Activated T-cell treated with anti-CD3 and anti-CD28 coated beads, Interleukin-2, amount 50 U/mL, for 4 hours (primary cell): ENCODE data around the gene KCNMB1. TPM values are rescaled to one million over a fixed set of nuclear protein-coding genes. Genes with fewer than 3 reads are reported as not detected.

Experiments
- ATAC-seq, 2 donors: fragments of 200-7000 bp; cut with Tn5 transposase; one replicate each; pipeline ENCODE4 v1.10.0; 2021
- DNase-seq: peaks from one replicate; pipeline ENCODE4 v3.0.0-alpha.2; 2020
- H3K27me3 Mint-ChIP-seq: one replicate; pipeline ENCODE4 v1.8.0; 2021; ENCODE audit warnings: low read depth, mixed read lengths
- H3K36me3 Mint-ChIP-seq: one replicate; pipeline ENCODE4 v1.8.0; 2022; ENCODE audit warnings: mixed read lengths; ENCODE audit not compliant: insufficient read depth
- H3K4me1 Mint-ChIP-seq: one replicate; pipeline ENCODE4 v1.8.0; 2021; ENCODE audit warnings: low read depth, mixed read lengths
- H3K4me3 Mint-ChIP-seq: one replicate; pipeline ENCODE4 v1.8.0; 2021; ENCODE audit warnings: mild to moderate bottlenecking, moderate library complexity, mixed read lengths
- H3K9me3 Mint-ChIP-seq: one replicate; pipeline ENCODE4 v1.8.0; 2021; ENCODE audit warnings: mixed read lengths
- total RNA-seq, 3 donors: library from RNA; stranded (reverse); gene quantifications; one replicate each; pipeline ENCODE4 v1.2.1, GENCODE V29; 2021

KCNMB1 gene
- total RNA-seq, 3 donors from 2014 or later = 0.03 TPM; not detected in 2

DNA sequence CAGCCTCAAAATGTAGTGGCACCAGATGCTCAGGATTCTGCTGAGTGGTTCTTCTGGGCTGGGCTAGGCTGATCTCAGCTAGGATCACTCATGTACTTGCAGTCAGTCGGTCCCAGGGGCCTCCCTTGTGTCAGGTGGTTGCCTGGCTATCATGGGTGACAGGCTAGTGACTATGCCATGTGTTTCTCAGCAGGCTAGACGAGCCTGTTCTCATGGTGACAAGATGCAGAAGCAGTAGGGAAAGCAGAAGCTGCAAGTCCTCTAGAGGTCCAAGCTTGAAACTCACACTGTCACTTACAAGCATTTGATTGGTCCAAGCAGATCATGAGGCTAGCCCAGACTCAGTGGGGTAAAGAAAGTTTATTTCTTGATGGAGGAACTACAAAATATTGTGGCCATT lies 15.2 kb upstream of the KCNMB1 start:
- DNase-seq (no peak), ATAC-seq (no peak)
- Mint-ChIP-seq H3K27me3 (no peaks in the 10 kb centered on the region), H3K36me3 (no peaks in the 10 kb centered on the region), H3K4me1 (no peaks in the 10 kb centered on the region), H3K9me3 (no peaks in the 10 kb centered on the region), H3K4me3 (no peak overlapping the region)

GRCh38 chr5:170403675-170404074 lies 14.5 kb upstream of the KCNMB1 start:
- no peak overlapping the region for H3K4me3 Mint-ChIP-seq
- no peak for ATAC-seq
- no peak for DNase-seq
- no peaks in the 10 kb centered on the region for H3K4me1 Mint-ChIP-seq
- H3K27me3 Mint-ChIP-seq = no peaks in the 10 kb centered on the region
- no peaks in the 10 kb centered on the region for H3K36me3 Mint-ChIP-seq
- H3K9me3 Mint-ChIP-seq = no peaks in the 10 kb centered on the region

GRCh38 chr5:170402508-170402907 lies 13.3 kb upstream of the KCNMB1 start:
- Mint-ChIP-seq H3K4me3 (no peak overlapping the region), H3K9me3 (no peaks in the 10 kb centered on the region), H3K4me1 (no peaks in the 10 kb centered on the region), H3K36me3 (no peaks in the 10 kb centered on the region), H3K27me3 (no peaks in the 10 kb centered on the region)
- ATAC-seq (no peak), DNase-seq (no peak)

- Mint-ChIP-seq H3K36me3 (no peaks in the 10 kb centered on the region), H3K9me3 (no peaks in the 10 kb centered on the region), H3K4me1 (peaks cover 19% of the 10 kb centered on the region), H3K27me3 (peaks cover 2% of the 10 kb centered on the region), H3K4me3 (no peak overlapping the region)
- no peak for ATAC-seq
- DNase-seq = no peak
Observed at GRCh38 chr5:170397059-170397458, 7.9 kb upstream of the KCNMB1 start.

GRCh38 chr5:170393958-170394357 lies 4.8 kb upstream of the KCNMB1 start:
- ATAC-seq = no peak
- Mint-ChIP-seq H3K4me1 (peaks cover 22% of the 10 kb centered on the region), H3K9me3 (no peaks in the 10 kb centered on the region), H3K36me3 (no peaks in the 10 kb centered on the region), H3K27me3 (peaks cover 2% of the 10 kb centered on the region), H3K4me3 (peak overlapping the region; percentile 25)
- no peak for DNase-seq

DNA sequence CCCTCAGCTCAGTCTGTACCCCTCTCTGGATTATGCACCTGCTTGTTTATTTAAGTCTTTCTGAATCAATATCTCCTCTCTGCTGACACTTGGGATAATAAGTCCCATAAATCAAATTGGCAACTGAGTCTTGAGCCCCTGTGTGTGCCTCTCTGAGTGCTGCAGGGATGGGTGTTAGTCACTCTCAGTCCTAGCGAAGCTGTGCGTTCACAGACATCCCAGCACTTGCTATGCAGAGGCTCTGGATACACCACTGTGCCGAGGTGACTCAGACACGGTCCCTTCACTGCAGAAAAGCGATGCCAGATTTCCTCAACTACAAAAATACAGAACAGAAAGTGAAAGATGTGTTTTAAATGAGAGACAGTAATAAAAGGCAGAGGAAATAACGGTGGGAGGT lies 4.1 kb upstream of the KCNMB1 start:
- ATAC-seq = peak; percentile 93 to 96
- H3K4me1 Mint-ChIP-seq = peaks cover 22% of the 10 kb centered on the region
- H3K27me3 Mint-ChIP-seq = peaks cover 6% of the 10 kb centered on the region
- peak; percentile 18 for DNase-seq
- no peaks in the 10 kb centered on the region for H3K36me3 Mint-ChIP-seq
- no peaks in the 10 kb centered on the region for H3K9me3 Mint-ChIP-seq
- peak overlapping the region; percentile 25 for H3K4me3 Mint-ChIP-seq

GRCh38 chr5:170390472-170390871 lies 1.3 kb upstream of the KCNMB1 start:
- Mint-ChIP-seq H3K4me1 (peaks cover 22% of the 10 kb centered on the region), H3K9me3 (no peaks in the 10 kb centered on the region), H3K4me3 (no peak overlapping the region)

GRCh38 chr5:170389550-170389892 lies 354 bp upstream of the KCNMB1 start:
- ATAC-seq (no peak), DNase-seq (no peak)
- Mint-ChIP-seq H3K4me1 (peaks cover 18% of the 10 kb centered on the region), H3K4me3 (no peak overlapping the region), H3K36me3 (no peaks in the 10 kb centered on the region), H3K27me3 (peaks cover 6% of the 10 kb centered on the region), H3K9me3 (no peaks in the 10 kb centered on the region)

More at GRCh38 chr5:170390472-170390871, 1.3 kb upstream of the KCNMB1 start:
- Mint-ChIP-seq H3K27me3 (peaks cover 7% of the 10 kb centered on the region), H3K36me3 (no peaks in the 10 kb centered on the region)
- ATAC-seq = no peak
- no peak for DNase-seq

- ATAC-seq (no peak), DNase-seq (no peak)
- Mint-ChIP-seq H3K9me3 (no peaks in the 10 kb centered on the region), H3K4me1 (peaks cover 5% of the 10 kb centered on the region), H3K27me3 (peaks cover 6% of the 10 kb centered on the region), H3K4me3 (no peak overlapping the region), H3K36me3 (no peaks in the 10 kb centered on the region)
Observed at GRCh38 chr5:170387775-170388639, 1.2 kb downstream of the KCNMB1 start.

DNA sequence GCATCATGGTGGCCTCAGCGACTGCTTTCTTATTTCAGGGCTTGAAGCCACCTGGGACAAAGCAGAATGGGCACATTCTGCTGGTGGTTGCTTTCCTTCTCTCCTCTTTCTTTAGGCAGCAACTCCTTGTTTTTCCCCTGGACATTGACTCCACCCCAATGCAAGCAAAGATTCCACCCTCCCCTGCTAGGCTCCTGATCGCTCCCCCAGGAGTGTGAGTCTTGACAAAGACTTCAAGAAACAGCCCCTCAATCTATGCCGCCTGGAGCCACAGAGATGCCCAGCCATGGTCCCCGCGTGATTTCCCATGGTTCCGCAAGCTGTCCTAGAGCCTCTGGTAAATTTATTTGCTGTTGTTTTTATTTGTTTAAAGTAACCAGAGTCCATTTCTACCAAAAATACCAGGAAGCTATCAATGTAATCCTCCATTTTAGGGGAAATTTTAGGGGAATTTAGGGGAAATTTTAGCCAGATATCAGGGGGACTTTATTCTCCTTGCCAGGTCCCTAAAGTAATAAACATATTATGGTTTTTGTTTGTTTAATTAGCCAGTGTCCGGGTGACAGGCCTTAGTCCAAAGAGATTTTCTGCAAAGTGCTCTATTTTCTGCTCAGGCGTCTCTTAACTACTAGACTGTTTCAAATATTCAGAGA lies 2.3 kb downstream of the KCNMB1 start:
- Mint-ChIP-seq H3K4me1 (peaks cover 3% of the 10 kb centered on the region), H3K36me3 (no peaks in the 10 kb centered on the region), H3K27me3 (peaks cover 6% of the 10 kb centered on the region), H3K9me3 (no peaks in the 10 kb centered on the region), H3K4me3 (no peak overlapping the region)
- ATAC-seq = no peak
- no peak for DNase-seq

DNA sequence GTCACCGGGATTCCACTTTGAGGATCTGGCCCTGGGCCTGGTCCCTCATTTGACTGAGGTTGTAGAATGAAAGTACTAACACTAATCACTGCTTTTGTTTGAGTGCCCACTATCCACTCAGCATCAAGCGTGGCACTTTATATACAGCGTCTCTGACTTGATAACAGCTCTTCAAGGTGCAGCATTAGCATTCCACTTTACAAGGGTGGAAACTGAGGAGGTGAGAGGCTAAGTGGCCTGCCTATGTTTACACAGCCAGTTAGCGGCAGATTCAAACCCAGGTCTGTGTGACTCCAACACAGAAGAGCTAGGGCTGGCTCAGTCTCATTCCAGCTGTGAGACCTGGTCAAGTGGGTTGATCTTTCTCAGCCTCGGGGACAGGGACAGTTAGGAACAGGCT lies 5.9 kb downstream of the KCNMB1 start:
- DNase-seq = no peak
- no peaks in the 10 kb centered on the region for H3K9me3 Mint-ChIP-seq
- H3K4me1 Mint-ChIP-seq = no peaks in the 10 kb centered on the region
- ATAC-seq = no peak
- no peaks in the 10 kb centered on the region for H3K36me3 Mint-ChIP-seq
- no peak overlapping the region for H3K4me3 Mint-ChIP-seq
- H3K27me3 Mint-ChIP-seq = peaks cover 2% of the 10 kb centered on the region

DNA sequence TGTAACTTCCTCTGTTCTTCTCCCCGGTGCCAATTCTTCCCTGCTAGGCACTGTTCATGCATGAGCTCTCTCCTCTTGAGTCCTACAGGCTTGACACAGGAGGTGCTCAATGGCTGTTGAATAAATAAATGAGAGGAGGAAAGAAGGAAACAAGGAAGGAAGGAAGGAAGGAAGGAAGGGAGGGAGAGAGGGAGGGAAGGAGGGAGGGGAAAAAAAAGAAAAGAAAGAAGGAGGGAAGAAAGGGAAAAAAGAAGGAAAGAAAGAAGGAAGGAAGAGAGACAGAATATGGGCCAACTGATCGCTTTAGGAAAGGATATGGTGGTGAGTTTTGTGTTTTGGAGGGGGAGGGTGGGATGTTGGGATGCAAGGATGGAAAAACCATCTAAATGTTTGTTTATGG lies 6.4 kb downstream of the KCNMB1 start:
- ATAC-seq (no peak), DNase-seq (no peak)
- H3K4me3 Mint-ChIP-seq = no peak overlapping the region
- no peaks in the 10 kb centered on the region for H3K9me3 Mint-ChIP-seq
- no peaks in the 10 kb centered on the region for H3K36me3 Mint-ChIP-seq
- H3K27me3 Mint-ChIP-seq = peaks cover 2% of the 10 kb centered on the region
- no peaks in the 10 kb centered on the region for H3K4me1 Mint-ChIP-seq

DNA sequence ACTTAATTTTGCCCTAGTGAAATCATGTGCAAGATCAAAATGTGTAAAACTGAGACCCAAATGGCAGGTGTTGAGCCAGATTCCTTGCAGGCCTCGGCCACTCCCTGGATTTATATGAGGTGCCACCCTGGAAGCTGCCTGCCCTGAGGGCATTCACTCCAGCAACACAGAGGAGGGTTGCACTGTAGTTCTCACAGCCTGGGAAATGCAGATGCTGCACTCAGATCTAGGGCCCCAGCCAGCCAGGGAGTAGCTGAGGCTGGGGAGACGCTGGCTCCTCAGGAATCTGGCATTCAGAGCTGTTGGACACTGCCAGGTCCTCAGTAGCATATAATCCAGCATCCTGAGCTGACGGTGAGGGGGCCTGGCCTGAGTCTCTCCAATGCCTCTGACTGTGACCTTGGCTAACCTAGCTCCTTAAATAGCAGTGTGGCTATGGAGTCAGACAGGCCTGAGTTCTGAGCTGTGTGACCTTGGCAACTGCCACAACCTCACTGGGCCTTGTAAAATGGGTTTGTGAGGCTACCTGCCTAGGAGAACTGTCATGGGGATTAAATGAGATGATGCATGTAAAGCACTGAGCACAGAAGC lies 8.7 kb downstream of the KCNMB1 start:
- Mint-ChIP-seq H3K27me3 (no peaks in the 10 kb centered on the region), H3K9me3 (no peaks in the 10 kb centered on the region), H3K4me3 (no peak overlapping the region), H3K4me1 (no peaks in the 10 kb centered on the region), H3K36me3 (no peaks in the 10 kb centered on the region)
- ATAC-seq = no peak
- no peak for DNase-seq

- Mint-ChIP-seq H3K9me3 (no peaks in the 10 kb centered on the region), H3K4me3 (no peak overlapping the region), H3K27me3 (no peaks in the 10 kb centered on the region), H3K4me1 (no peaks in the 10 kb centered on the region), H3K36me3 (no peaks in the 10 kb centered on the region)
- DNase-seq = no peak
- ATAC-seq = no peak
Observed at GRCh38 chr5:170378740-170379139, 10.4 kb downstream of the KCNMB1 start.

GRCh38 chr5:170377027-170377426 lies 12.1 kb downstream of the KCNMB1 start:
- H3K4me3 Mint-ChIP-seq = no peak overlapping the region
- H3K9me3 Mint-ChIP-seq = no peaks in the 10 kb centered on the region

More at GRCh38 chr5:170377027-170377426, 12.1 kb downstream of the KCNMB1 start:
- ATAC-seq = no peak
- no peak for DNase-seq
- Mint-ChIP-seq H3K4me1 (no peaks in the 10 kb centered on the region), H3K36me3 (no peaks in the 10 kb centered on the region), H3K27me3 (no peaks in the 10 kb centered on the region)
